HCT116 (cell line): ENCODE data around the gene B4GALT3. TPM values are rescaled to one million over a fixed set of nuclear protein-coding genes. Genes with fewer than 3 reads are reported as not detected.

Source experiments
- ATAC-seq: fragments of 200-7000 bp; cut with Tn5 transposase; 2 replicates; pipeline ENCODE4 v1.9.1; 2020; ENCODE audit warnings: mild to moderate bottlenecking, moderate library complexity
- BruUV-seq: library from RNA; stranded (reverse); fragments of 400-500 nt; replicated peaks from 2 replicates; lab custom pipeline; 2021; lab: Mats Ljungman, UMichigan
- CTCF ChIA-PET: fragments of 300-600 bp; sonication (Branson Sonifier 250); formaldehyde crosslinking; loops from one replicate; lab custom pipeline; 2021; ENCODE audit warnings: antibody characterized with exemption; lab: Charles Lee
- POLR2A ChIA-PET: fragments of 300-600, 350-600 bp; sonication (Branson Sonifier 250); formaldehyde crosslinking; loops from one replicate; lab custom pipeline; 2021; ENCODE audit warnings: antibody characterized with exemption; lab: Charles Lee
- RAD21 ChIA-PET, 2 experiments: fragments of 300-600 bp; sonication (Branson Sonifier 250); formaldehyde crosslinking; loops; one replicate each; lab custom pipeline; 2023; ENCODE audit warnings: low total read pairs in 2 of 2; ENCODE audit not compliant: uncharacterized antibody in 2 of 2, unreplicated experiment in 2 of 2, low non-redundant PET in 1 of 2; lab: Charles Lee
- DNase-seq: peaks from one replicate; pipeline ENCODE4 v3.0.0-alpha.2; 2010; ENCODE audit warnings: low read depth, low spot score
- H2AFZ ChIP-seq: fragments of 200-600 bp; shearing (Covaris generic), sonication (generic); 2 replicates; pipeline ENCODE4 v1.6.1; 2017; ENCODE audit warnings: low read depth, mixed run types, mixed read lengths, antibody characterized with exemption, low read length; ENCODE audit not compliant: poor library complexity, severe bottlenecking
- H3K27ac ChIP-seq: 2 replicates; pipeline ENCODE4 v1.5.1; 2012; ENCODE audit warnings: low read depth, low read length
- H3K27me3 ChIP-seq: fragments of 200-600 bp; sonication (generic); 2 replicates; pipeline ENCODE4 v1.6.1; 2016; ENCODE audit warnings: mixed run types, low read length, mixed read lengths; ENCODE audit not compliant: insufficient read depth
- H3K36me3 ChIP-seq, 2 experiments: fragments of 200-500 bp in 1 of 2; fragments of 200-600 bp in 1 of 2; sonication (Bioruptor generic) in 1 of 2; sonication (generic) in 1 of 2; 2 replicates each; pipeline versions ENCODE4 v1.5.1 to v1.6.1; 2014 to 2016; ENCODE audit warnings: low read length in 2 of 2, inconsistent platforms in 1 of 2, mixed read lengths in 1 of 2, mixed run types in 1 of 2; ENCODE audit not compliant: insufficient read depth in 2 of 2, control insufficient read depth in 1 of 2
- H3K4me1 ChIP-seq, 2 experiments: fragments of 200-600 bp in 1 of 2; sonication (generic) in 1 of 2; 2 replicates each; pipeline versions ENCODE4 v1.5.1 to v1.6.1; 2012 to 2017; ENCODE audit warnings: low read length in 2 of 2, inconsistent platforms in 1 of 2, mild to moderate bottlenecking in 1 of 2, mixed read lengths in 1 of 2, mixed run types in 1 of 2, moderate library complexity in 1 of 2; ENCODE audit not compliant: insufficient read depth in 2 of 2, control insufficient read depth in 1 of 2
- H3K4me2 ChIP-seq: fragments of 200-600 bp; sonication (generic); 2 replicates; pipeline ENCODE4 v1.6.1; 2017; ENCODE audit warnings: mixed run types, low read length, mixed read lengths
- H3K4me3 ChIP-seq, 2 experiments: fragments of 200-600 bp in 1 of 2; sonication (generic) in 1 of 2; replicated peaks in 1 of 2; 2 replicates each; pipeline ENCODE4 v1.5.1; 2011 to 2016; ENCODE audit warnings: low read length in 2 of 2, control low read depth in 1 of 2, low read depth in 1 of 2, mild to moderate bottlenecking in 1 of 2, mixed read lengths in 1 of 2, mixed run types in 1 of 2
- H3K79me2 ChIP-seq: fragments of 200-600 bp; sonication (generic); 2 replicates; pipeline ENCODE4 v1.6.1; 2017; ENCODE audit warnings: mild to moderate bottlenecking, mixed run types, low read length, moderate library complexity, mixed read lengths; ENCODE audit not compliant: insufficient read depth
- H3K9ac ChIP-seq: fragments of 200-600 bp; sonication (generic); 2 replicates; pipeline ENCODE4 v1.6.1; 2016; ENCODE audit warnings: low read length, mixed read lengths
- H3K9me2 ChIP-seq: fragments of 200-600 bp; sonication (generic), shearing (Covaris generic); 2 replicates; pipeline ENCODE4 v1.6.1; 2017; ENCODE audit warnings: mixed run types, mild to moderate bottlenecking, moderate library complexity; ENCODE audit not compliant: insufficient read depth
- H3K9me3 ChIP-seq, 2 experiments: fragments of 200-500 bp in 1 of 2; fragments of 200-600 bp in 1 of 2; sonication (Bioruptor generic) in 1 of 2; sonication (generic) in 1 of 2; 2 replicates each; pipeline ENCODE4 v1.6.1; 2014 to 2017; ENCODE audit warnings: low read length in 2 of 2, mixed read lengths in 2 of 2, inconsistent platforms in 1 of 2, low read depth in 1 of 2, mild to moderate bottlenecking in 1 of 2, mixed run types in 1 of 2, moderate library complexity in 1 of 2; ENCODE audit not compliant: control insufficient read depth in 1 of 2, insufficient read depth in 1 of 2
- H4K20me1 ChIP-seq: fragments of 200-600 bp; sonication (generic), shearing (Covaris generic); 2 replicates; pipeline ENCODE4 v1.6.1; 2017; ENCODE audit warnings: mixed run types, mild to moderate bottlenecking, moderate library complexity; ENCODE audit not compliant: insufficient read depth
- CTCF ChIP-seq, 3 experiments: fragments of 200-600 bp in 1 of 3; sonication (generic) in 1 of 3; IDR thresholded peaks in 2 of 3; conservative IDR thresholded peaks in 1 of 3; 2 replicates each; pipeline ENCODE4 v1.5.1; 2012 to 2017; ENCODE audit warnings: low read depth in 2 of 3, low read length in 2 of 3, antibody characterized with exemption in 1 of 3, borderline replicate concordance in 1 of 3, control low read depth in 1 of 3, mild to moderate bottlenecking in 1 of 3, mixed read lengths in 1 of 3, mixed run types in 1 of 3, moderate library complexity in 1 of 3; ENCODE audit not compliant: insufficient read depth in 1 of 3
- SP1 ChIP-seq: IDR thresholded peaks from 2 replicates; pipeline ENCODE4 v1.6.1; 2012; ENCODE audit warnings: low read depth
- SRF ChIP-seq: IDR thresholded peaks from 2 replicates; pipeline ENCODE4 v1.6.1; 2012; ENCODE audit warnings: low read depth
- intact Hi-C: fragments of 100-400 bp; cut with micrococcal nuclease; formaldehyde crosslinking; loops from 2 replicates; pipeline ENCODE4 v1.10.0; 2022
- total RNA-seq: library from RNA; stranded (reverse); gene quantifications from one replicate; pipeline ENCODE4 v1.2.1, GENCODE V29; 2021; ENCODE audit not compliant: unreplicated experiment

The B4GALT3 gene
- total RNA-seq, 1 experiment from 2014 or later = 53.7 TPM

GRCh38 chr1:161171191-161171590 lies 6.1 kb downstream of the B4GALT3 start:
- Histone ChIP-seq H3K4me2 (no peak overlapping the region), H3K4me1 (peaks cover 4 to 19% of the 10 kb centered on the region in 2 experiments; a peak in 3 of 4 replicates), H3K36me3 (peaks cover 21 to 38% of the 10 kb centered on the region in 2 experiments; a peak in 3 of 4 replicates), H3K27me3 (no peaks in the 10 kb centered on the region), H3K27ac (no peak overlapping the region), H3K9me2 (no peaks in the 10 kb centered on the region), H4K20me1 (no peaks in the 10 kb centered on the region), H3K4me3 (no peak overlapping the region), H3K9me3 (no peaks in the 10 kb centered on the region), H3K79me2 (peaks cover 9% of the 10 kb centered on the region; the same call in 1 of the 2 replicates), H3K9ac (no peak overlapping the region), H2AFZ (no peak overlapping the region)
- ChIA-PET CTCF (interaction anchor here (1.0 to 1.5 kb wide), 2 partner anchors 56 to 210 kb away, joined by 3 read pairs; no protein-coding TSS in a partner anchor), POLR2A (no interaction called here), RAD21 (no interaction called here)
- BruUV-seq = no TSS peak
- intact Hi-C loops = no loop called here
- TF ChIP-seq SP1 (no peak), CTCF (IDR thresholded peaks at IDR 0.05 in 2 of 3, conservative IDR thresholded peaks at IDR 0.05 in 1 of 3; ENCODE audit: borderline replicate concordance in 1 of 3, insufficient read depth in 1 of 3, low read depth in 2 of 3, low read length in 2 of 3) (peak; percentile 29 to 51 (median 46); a peak in 5 of 6 replicates)
- ATAC-seq = no peak
- DNase-seq = no peak

- Histone ChIP-seq H3K4me3 (no peak overlapping the region), H4K20me1 (no peaks in the 10 kb centered on the region), H3K9me3 (no peaks in the 10 kb centered on the region), H3K27ac (no peak overlapping the region), H3K9me2 (no peaks in the 10 kb centered on the region), H3K27me3 (no peaks in the 10 kb centered on the region), H3K4me1 (peaks cover 3 to 31% of the 10 kb centered on the region in 2 experiments; a peak in 3 of 4 replicates), H3K9ac (no peak overlapping the region), H3K36me3 (peaks cover 21 to 38% of the 10 kb centered on the region in 2 experiments; a peak in 3 of 4 replicates), H3K79me2 (no peaks in the 10 kb centered on the region), H2AFZ (no peak overlapping the region)
- ATAC-seq (no peak), DNase-seq (no peak)
- intact Hi-C loops = no loop called here
- CTCF ChIA-PET = no interaction called here
- TF ChIP-seq SP1 = no peak
- no peak for TF ChIP-seq SRF
- TF ChIP-seq, all 23 proteins: peak for 0
- no TSS peak for BruUV-seq
- H3K4me2 ChIP-seq = no peak overlapping the region
- ChIA-PET RAD21 (no interaction called here), POLR2A (no interaction called here)
Observed at GRCh38 chr1:161168906-161169305, 8.4 kb downstream of the B4GALT3 start.
